B cell (primary cell): Measurements from ENCODE around the gene ZNF689. TPM values are rescaled to one million over a fixed set of nuclear protein-coding genes. Genes with fewer than 3 reads are reported as not detected.

ENCODE experiments used
- ATAC-seq: fragments of 200-7000 bp; cut with Tn5 transposase; one replicate; pipeline ENCODE4 v1.10.0; 2021; ENCODE audit warnings: low read depth, mild to moderate bottlenecking, moderate number of reproducible peaks, moderate library complexity
- CTCF ChIA-PET: fragments of 350-600 bp; sonication (Branson Sonifier 250); formaldehyde crosslinking; loops from one replicate; lab custom pipeline; 2021; ENCODE audit warnings: antibody characterized with exemption, inconsistent platforms; lab: Charles Lee
- POLR2A ChIA-PET: fragments of 350-600 bp; sonication (Branson Sonifier 250); formaldehyde crosslinking; loops from one replicate; lab custom pipeline; 2021; ENCODE audit warnings: antibody characterized with exemption; lab: Charles Lee
- DNase-seq: peaks from one replicate; pipeline ENCODE4 v3.0.0; 2013
- H2AFZ ChIP-seq: 2 replicates; pipeline ENCODE4 v1.6.1; 2012; ENCODE audit warnings: mild to moderate bottlenecking, low read depth, low read length; ENCODE audit not compliant: insufficient read depth, poor library complexity, severe bottlenecking
- H3K27ac ChIP-seq, 2 donors: 1 replicate in 1 of 2; 2 replicates in 1 of 2; pipeline ENCODE4 v1.5.1; 2012 to 2013; ENCODE audit warnings: low read length in 2 of 2, mild to moderate bottlenecking in 2 of 2, moderate library complexity in 1 of 2
- H3K27me3 ChIP-seq, 4 experiments: fragments of 200-600 bp in 1 of 4; sonication (generic) in 1 of 4; replicated peaks in 1 of 4; 1 replicate in 2 of 4; 2 replicates in 2 of 4; pipeline versions ENCODE4 v1.6.1 to v1.7.0; 2013 to 2016; ENCODE audit warnings: low read length in 3 of 4, mild to moderate bottlenecking in 2 of 4, mixed read lengths in 1 of 4, moderate library complexity in 1 of 4; ENCODE audit not compliant: insufficient read depth in 4 of 4, control insufficient read depth in 3 of 4; ENCODE audit errors: control extremely low read depth in 1 of 4
- H3K36me3 ChIP-seq, 2 experiments: replicated peaks in 1 of 2; 1 replicate in 1 of 2; 2 replicates in 1 of 2; pipeline versions ENCODE4 v1.6.1 to v1.7.1; 2013; ENCODE audit warnings: low read length in 1 of 2; ENCODE audit not compliant: insufficient read depth in 2 of 2, control insufficient read depth in 1 of 2; ENCODE audit errors: control extremely low read depth in 1 of 2, extremely low read depth in 1 of 2
- H3K4me1 ChIP-seq, 2 donors: fragments of 200-600 bp in 1 of 2; sonication (generic) in 1 of 2; 1 replicate in 1 of 2; 2 replicates in 1 of 2; pipeline versions ENCODE4 v1.5.1 to v1.6.1; 2013 to 2017; ENCODE audit warnings: low read length in 2 of 2; ENCODE audit not compliant: control insufficient read depth in 2 of 2, insufficient read depth in 2 of 2
- H3K4me2 ChIP-seq: replicated peaks from 2 replicates; pipeline ENCODE3; 2012; ENCODE audit warnings: mild to moderate bottlenecking, low read depth, low read length; ENCODE audit not compliant: poor library complexity, severe bottlenecking
- H3K4me3 ChIP-seq, 5 experiments: fragments of 200-600 bp in 1 of 5; sonication (generic) in 1 of 5; 1 replicate in 3 of 5; 2 replicates in 2 of 5; pipeline versions ENCODE4 v1.5.1 to v1.7.0; 2011 to 2016; ENCODE audit warnings: low read length in 4 of 5, mild to moderate bottlenecking in 4 of 5, low read depth in 2 of 5, control low read depth in 1 of 5, moderate library complexity in 1 of 5; ENCODE audit not compliant: insufficient read depth in 1 of 5; ENCODE audit errors: control extremely low read depth in 1 of 5, extremely low read depth in 1 of 5
- H3K79me2 ChIP-seq: fragments of 200-600 bp; sonication (generic); one replicate; pipeline ENCODE4 v1.6.0; 2016; ENCODE audit warnings: low read length; ENCODE audit not compliant: control insufficient read depth, insufficient read depth
- H3K9ac ChIP-seq: fragments of 200-600 bp; sonication (generic); 2 replicates; pipeline ENCODE4 v1.6.1; 2017; ENCODE audit warnings: mild to moderate bottlenecking, low read length, moderate library complexity
- H3K9me3 ChIP-seq, 3 donors: one replicate each; pipeline versions ENCODE4 v1.6.1 to v1.7.1; 2013; ENCODE audit warnings: low read length in 2 of 3; ENCODE audit not compliant: control insufficient read depth in 2 of 3, insufficient read depth in 1 of 3; ENCODE audit errors: control extremely low read depth in 1 of 3
- H4K20me1 ChIP-seq: 2 replicates; pipeline ENCODE4 v1.6.0; 2012; ENCODE audit warnings: mild to moderate bottlenecking, low read length; ENCODE audit not compliant: insufficient read depth, control insufficient read depth, poor library complexity, severe bottlenecking
- H3K27ac Mint-ChIP-seq: one replicate; pipeline ENCODE4 v1.8.0; 2021; ENCODE audit warnings: mixed read lengths
- H3K27me3 Mint-ChIP-seq: one replicate; pipeline ENCODE4 v1.8.0; 2021; ENCODE audit warnings: mixed read lengths
- H3K4me1 Mint-ChIP-seq: one replicate; pipeline ENCODE4 v1.8.0; 2021; ENCODE audit warnings: mixed read lengths
- H3K4me3 Mint-ChIP-seq: one replicate; pipeline ENCODE4 v1.8.0; 2021; ENCODE audit warnings: mixed read lengths
- H3K9me3 Mint-ChIP-seq: one replicate; pipeline ENCODE4 v1.8.0; 2022; ENCODE audit warnings: mixed read lengths; ENCODE audit not compliant: insufficient read depth
- CTCF ChIP-seq: fragments of 200-600 bp; IDR thresholded peaks from one replicate; pipeline ENCODE4 v1.8.0; 2022; ENCODE audit warnings: antibody characterized with exemption, mild to moderate bottlenecking
- EZH2 ChIP-seq: IDR thresholded peaks from 2 replicates; pipeline ENCODE4 v1.6.1; 2012; ENCODE audit warnings: borderline replicate concordance, low read depth, mild to moderate bottlenecking, moderate library complexity, low read length; ENCODE audit not compliant: insufficient read depth, poor library complexity, severe bottlenecking
- WGBS: methylation state at CpG from one replicate; pipeline ENCODE4 v1.1.5; 2013; ENCODE audit warnings: missing lambda C conversion rate; ENCODE audit not compliant: insufficient coverage; 5-methylcytosine and 5-hydroxymethylcytosine counted together
- intact Hi-C: fragments of 100-400 bp; cut with micrococcal nuclease; formaldehyde crosslinking; loops from one replicate; pipeline ENCODE4 v1.10.0; 2022
- polyA plus RNA-seq: library from polyadenylated mRNA; depleted of rRNA; stranded (reverse); fragments of >200 nt; gene quantifications from 2 replicates; pipeline ENCODE4 v1.2.3, GENCODE V29; 2012
- total RNA-seq, 2 donors: library from RNA; stranded (reverse); fragments of 120-200 nt in 1 of 2; gene quantifications; 1 replicate in 1 of 2; 2 replicates in 1 of 2; pipeline versions ENCODE4 v1.2.3 to v1.2.4, GENCODE V29; 2013 to 2022

Gene ZNF689
- total and polyA plus RNA-seq, 2 donors (not counting 1 experiment from before 2014, with no cell fraction given), result 8.1 to 12.4 TPM

GRCh38 chr16:30554557-30555314 is 55.5 kb downstream of the ZNF689 start:
- no peak overlapping the region for H3K27ac Mint-ChIP-seq
- peaks cover 10 to 24% of the 10 kb centered on the region in 2 donors for H3K4me1 ChIP-seq
- no peak for ATAC-seq

More at GRCh38 chr16:30554557-30555314, 55.5 kb downstream of the ZNF689 start:
- ChIA-PET POLR2A (interaction anchor here (0.7 to 1.0 kb wide), 2 partner anchors 20 to 31 kb away, joined by 3 to 4 read pairs; partner anchors contain the start of genes ZNF747 and ZNF785), CTCF (interaction anchor here (1.0 to 1.1 kb wide), 2 partner anchors 18 to 44 kb away, joined by 3 read pairs; no protein-coding TSS in a partner anchor)
- Histone ChIP-seq H3K79me2 (peaks cover 58% of the 10 kb centered on the region), H4K20me1 (no peaks in the 10 kb centered on the region), H3K4me3 (no peak overlapping the region), H2AFZ (no peak overlapping the region), H3K4me2 (no peak overlapping the region), H3K9ac (no peak overlapping the region), H3K27ac (no peak overlapping the region), H3K27me3 (no peaks in the 10 kb centered on the region), H3K36me3 (peaks cover 0 to 17% of the 10 kb centered on the region in 2 experiments), H3K9me3 (peaks cover 0 to 6% (median 0%) of the 10 kb centered on the region in 3 donors)
- no peak for DNase-seq
- Mint-ChIP-seq H3K4me1 (peaks cover 38% of the 10 kb centered on the region), H3K27me3 (no peaks in the 10 kb centered on the region), H3K9me3 (no peaks in the 10 kb centered on the region), H3K4me3 (no peak overlapping the region)
- 97% methylated on average over 17 of the region's 18 CpGs for WGBS
- no peak for TF ChIP-seq CTCF
- TF ChIP-seq EZH2, result no peak
- intact Hi-C loops, result loop anchor here (5.0 kb wide), 1 partner anchor 903 kb away; the partner anchor contains the start of gene ARMC5
